Stimulated activated CD8-positive, alpha-beta memory T cell treated with anti-CD3 and anti-CD28 coated beads, Interleukin-12 subunit alpha, Interleukin-12 subunit beta, amount 100 ng/mL, for 1 hour (primary cell): ENCODE results near the gene PAX1.

Experiments used
- DNase-seq: peaks from one replicate; pipeline ENCODE4 v3.0.0-alpha.2; 2020; ENCODE audit warnings: low read depth

The PAX1 gene

DNA sequence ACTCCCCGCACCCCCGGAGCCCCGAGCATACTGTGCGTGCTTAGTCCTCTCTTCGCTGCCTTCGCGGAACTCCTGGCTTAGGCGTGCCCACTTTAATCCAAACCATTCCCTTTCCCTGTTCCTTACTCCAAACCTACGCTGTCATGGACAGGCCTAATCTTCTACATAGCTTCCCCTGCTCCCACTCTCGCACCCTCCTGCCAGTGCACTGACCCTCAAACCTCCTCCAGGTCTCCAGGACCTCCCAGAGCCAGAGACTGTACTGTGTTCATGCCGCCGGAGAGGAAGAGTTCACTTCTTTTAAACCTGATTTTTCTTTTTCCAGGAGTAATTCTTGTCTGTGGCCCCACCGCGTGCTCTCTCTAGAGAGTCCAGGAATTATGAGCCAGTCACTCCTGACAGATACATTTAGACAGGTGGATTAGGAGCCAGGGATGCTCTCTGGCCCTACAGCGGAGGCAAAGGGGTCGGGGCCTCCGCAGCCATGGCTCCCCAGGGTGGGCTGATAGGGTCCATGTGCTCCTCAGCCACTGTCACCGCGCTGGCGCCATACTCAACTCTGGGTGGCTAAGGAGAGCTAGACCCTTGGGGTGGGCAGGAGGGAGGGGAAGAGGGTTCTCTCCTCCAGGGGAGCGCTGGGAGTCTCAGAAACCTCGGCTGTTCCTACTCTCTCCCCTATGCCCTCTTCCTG, 1.6 kb upstream of the PAX1 start:
- no peak for DNase-seq

DNA sequence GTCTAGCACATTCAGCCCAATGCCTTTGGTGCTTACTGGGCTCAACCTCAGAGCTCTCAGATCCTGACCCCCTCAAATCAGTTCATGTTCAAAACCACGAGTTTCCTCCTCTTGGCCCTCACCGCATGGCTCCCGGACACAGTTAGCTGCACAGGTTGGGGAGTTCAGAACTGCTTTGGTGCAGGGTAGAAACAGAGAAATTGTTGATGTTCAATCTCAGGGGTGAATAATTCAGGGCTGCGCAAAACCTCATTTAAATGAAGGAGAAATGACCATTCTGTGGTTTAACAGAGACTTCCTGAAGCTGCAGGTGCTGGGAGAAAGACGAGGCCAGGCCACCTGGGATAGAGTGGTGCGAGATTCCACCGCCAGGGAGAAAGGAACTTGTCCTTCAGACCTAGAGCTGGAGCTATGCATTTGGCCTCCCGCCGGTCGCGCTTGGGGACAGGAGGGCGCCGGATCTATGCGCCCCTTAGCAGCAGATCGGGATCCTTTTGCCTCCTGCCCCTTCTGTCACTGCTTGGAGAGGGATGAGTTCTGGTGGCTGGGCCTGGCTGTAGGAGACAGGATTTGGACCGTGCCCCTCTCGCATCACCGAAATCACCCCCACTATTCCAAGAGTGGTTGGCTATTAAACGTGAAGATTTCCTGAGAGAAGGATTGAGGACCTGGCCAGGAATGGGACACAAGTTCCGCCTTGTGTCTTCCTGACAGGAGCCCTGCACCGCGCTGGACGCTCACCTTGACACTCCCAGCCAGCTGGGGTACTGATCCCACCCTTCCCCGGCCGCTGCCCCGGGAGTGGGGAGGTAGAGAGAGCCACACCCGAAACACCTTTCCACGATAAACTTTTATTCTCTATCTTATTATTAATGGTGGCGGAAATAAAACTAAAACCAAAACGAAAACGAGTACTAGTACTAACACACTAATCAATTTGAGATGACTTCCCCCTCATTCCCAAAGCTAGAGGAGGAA, 767 bp upstream of the PAX1 start:
- DNase-seq, result no peak

DNA sequence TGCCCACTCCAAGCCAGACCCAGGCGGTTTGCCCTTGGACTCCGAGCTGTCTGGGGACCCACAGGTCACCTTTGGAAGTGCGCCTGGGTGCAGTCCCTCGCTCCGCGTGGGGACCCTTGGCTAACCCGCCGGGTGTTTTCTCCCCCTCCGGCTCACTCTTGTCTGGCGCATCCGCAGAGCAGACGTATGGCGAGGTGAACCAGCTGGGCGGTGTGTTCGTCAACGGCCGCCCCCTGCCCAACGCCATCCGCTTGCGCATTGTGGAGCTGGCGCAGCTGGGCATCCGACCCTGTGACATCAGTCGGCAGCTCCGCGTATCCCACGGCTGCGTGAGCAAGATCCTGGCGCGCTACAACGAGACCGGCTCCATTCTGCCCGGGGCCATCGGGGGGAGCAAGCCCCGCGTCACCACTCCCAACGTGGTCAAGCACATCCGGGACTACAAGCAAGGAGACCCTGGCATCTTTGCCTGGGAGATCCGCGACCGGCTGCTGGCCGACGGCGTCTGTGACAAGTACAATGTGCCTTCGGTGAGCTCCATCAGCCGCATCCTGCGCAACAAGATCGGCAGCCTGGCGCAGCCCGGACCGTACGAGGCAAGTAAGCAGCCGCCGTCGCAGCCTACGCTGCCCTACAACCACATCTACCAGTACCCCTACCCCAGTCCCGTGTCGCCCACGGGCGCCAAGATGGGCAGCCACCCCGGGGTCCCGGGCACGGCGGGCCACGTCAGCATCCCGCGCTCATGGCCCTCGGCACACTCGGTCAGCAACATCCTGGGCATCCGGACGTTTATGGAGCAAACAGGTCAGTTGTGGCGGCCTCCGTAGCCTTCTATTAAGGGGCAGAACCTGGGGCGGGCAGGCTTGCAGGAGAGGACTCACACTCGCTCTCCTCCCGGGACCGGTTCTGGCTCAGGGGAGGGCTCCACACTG, 1.1 kb downstream of the PAX1 start:
- DNase-seq, result no peak

DNA sequence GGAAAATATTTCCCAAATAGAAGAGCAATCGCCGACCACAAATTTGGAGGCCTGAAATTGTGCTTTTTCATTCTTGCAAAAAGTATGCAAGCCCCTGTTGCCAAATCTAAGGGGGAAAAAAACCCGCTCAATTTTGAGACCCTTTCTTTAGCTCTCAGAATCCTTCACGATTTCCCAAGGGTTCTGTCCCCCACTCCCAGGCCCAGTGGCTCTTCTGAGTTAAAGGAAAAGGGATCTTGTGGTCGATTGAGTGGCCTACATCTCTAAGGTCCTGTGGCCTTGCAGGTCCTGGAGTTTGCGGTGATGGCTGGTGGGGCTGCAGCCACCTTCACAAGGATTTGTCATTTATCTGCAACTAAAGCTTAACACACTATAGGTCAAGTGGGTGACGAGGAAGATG, 1.8 kb downstream of the PAX1 start:
- DNase-seq, result no peak

DNA sequence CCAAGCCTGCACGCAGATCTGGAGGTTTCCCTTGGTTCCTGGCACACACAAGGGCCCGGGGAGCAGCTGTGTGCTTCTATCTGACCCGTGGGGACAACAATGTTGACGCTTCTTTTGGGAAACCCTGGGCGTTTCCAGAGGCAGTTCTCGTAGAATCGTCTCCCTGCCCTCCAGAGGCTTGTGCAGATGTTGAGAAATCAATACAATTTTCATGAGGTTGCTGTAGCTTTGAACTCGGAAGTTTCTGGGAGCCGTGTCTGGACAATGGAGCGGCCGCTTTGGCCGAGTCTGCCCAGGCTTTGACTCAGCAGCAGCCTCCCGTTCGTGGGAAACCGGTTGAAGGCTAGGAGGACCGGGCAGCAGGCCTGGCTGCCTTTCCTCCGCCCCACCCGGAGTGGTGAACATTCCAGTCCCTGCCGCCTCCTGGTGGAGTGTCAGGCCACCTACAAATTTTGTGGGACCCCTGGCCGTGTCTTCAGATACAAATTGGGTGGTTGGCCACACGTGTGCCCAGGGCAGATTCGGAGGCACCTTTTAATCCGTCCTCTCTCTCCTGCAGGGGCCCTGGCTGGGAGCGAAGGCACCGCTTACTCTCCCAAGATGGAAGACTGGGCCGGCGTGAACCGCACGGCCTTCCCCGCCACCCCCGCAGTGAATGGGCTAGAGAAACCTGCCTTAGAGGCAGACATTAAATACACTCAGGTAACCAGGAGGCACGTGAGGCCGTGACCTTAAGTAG, 2.7 kb downstream of the PAX1 start:
- DNase-seq, result no peak

DNA sequence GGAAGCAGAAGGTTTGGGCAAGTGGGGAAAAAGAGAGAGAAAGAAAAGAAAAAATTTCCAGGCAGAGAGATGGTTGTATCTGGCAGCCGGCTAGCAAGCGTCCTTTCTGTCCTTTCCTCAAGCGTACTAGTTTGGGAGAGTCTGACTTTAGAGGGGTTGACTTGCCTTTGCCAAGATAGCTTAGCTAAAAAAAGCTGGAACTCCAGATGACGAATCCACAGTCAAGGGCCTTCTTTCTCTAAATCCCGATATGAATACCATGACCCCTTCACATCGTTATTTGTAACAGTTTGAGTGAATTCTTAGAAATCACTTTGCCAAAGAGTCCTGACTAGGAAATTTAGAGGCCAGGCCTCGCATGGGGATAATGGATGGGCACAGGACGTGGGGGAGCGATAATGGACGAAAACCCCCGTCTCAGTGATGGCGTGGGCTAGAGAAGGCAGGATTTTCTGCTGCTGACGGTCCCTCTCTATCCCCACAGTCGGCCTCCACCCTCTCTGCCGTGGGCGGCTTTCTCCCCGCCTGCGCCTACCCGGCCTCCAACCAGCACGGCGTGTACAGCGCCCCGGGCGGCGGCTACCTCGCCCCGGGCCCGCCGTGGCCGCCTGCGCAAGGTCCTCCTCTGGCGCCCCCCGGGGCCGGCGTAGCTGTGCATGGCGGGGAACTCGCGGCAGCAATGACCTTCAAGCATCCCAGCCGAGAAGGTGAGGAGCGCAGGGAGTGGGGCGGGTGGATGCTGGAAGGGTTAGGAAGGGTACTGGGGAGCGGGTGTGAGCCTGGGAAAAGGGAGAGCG, 3.5 kb downstream of the PAX1 start:
- DNase-seq, result no peak

DNA sequence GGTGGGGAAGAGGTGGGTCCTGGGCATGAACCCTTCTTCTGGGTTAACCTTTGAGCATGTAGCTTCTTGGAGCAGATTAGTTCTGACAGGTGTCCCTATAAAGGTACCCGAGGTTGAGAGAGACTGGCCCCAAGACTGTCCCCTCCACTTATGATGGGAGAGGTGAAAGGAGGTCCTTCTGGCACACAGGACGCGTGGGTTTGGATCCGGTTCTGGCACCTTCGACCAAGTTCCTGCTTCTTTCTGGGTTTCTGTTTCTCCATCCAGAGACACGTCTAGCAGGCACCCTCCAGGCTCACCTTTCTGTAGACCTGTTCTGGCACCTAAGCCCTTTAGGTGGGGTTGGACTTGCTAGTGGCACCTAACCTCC, 4.1 kb downstream of the PAX1 start:
- no peak for DNase-seq

DNA sequence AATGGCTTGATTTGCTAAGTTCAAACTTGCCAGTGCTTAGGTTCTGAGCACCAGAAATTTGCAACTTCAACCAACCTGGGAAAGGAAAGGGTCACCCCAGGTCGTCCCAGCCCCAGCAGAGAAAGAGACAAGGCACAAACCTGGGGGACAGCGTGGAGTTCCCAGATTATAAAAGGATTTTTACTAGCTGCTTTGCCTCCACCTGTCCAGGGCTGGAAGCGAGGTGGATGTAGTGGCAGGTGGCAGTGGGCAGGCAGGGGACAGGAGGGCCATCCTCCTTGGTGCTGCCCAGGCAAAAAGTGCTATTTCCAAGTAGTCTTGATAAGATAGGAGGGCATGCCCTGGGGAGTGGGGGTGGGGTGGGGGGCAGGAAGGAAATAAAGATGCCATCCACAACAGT, 4.9 kb downstream of the PAX1 start:
- no peak for DNase-seq

DNA sequence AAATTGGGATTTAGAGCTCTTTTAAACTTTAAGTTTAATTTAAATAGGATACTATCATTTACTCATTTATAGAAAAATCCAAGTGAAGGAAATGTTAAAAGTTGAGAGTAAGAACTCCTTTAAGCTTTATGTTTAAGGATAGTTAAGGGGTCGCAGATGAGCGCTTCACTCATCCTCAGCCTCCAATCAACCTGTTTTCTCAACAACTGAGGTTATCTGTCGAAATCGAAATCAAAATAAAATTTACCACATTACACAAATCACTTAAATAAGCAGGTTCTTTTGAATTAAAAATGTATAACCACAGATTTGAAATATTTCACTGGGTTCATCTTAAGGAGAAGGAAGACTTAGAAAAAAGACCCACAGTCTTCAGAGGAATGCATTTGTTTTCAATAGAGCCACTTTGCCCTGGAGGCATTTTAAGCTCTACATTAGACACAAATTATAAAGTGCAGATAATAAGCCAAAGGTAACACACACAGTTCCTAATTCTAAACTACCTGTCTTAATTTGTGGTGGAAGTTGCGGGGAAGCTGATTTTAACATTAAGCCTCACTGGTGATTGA, 5.5 kb downstream of the PAX1 start:
- no peak for DNase-seq

DNA sequence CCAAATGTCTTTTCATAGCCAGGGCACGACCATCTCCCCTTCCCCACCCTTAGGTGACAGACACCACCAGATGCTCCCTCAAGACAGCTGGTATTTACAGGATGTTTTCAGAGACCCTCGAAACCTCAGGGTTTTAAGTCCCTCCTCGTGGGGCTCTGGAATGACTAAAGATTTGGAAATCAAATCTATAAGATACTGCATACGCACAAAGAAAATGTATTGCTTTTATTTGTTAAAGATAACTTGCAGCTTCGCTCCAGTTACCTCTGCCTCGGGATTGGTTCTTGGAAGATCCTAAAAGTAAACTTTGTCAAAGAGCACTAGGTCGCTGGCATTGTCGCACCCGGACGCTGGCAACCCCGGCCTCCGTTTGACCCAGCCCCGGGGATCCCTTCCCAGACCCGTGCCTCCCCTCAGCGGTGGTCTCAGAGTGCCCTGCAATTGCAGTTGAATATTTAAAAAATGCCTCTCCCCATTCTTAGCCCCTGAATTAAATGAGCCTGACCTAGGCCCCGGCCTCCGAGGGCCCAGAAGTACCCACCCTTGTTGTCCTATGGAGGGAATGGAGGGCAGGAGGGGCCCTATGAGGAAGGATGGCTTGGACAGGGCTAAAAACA, 7.1 kb downstream of the PAX1 start:
- no peak for DNase-seq

DNA sequence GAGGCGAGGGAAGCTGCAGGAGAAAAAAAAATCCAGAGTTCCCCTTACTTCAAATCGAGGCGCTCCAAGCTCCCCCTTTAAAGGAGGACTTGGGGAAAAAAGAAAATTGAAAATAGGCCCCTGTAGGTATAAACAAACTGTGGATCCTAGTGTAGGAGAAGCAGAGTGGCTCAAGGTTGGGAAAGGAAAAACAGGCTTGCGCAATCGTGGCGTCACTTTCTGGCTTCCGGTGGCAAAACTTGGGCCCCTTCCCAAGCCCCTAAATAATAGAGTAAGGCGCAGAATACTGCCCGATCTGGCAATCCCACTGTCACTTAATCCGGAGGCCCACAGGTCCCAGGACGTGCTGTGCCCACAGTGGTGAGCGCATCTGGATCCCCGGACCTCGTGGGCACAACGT, 8.0 kb downstream of the PAX1 start:
- no peak for DNase-seq

DNA sequence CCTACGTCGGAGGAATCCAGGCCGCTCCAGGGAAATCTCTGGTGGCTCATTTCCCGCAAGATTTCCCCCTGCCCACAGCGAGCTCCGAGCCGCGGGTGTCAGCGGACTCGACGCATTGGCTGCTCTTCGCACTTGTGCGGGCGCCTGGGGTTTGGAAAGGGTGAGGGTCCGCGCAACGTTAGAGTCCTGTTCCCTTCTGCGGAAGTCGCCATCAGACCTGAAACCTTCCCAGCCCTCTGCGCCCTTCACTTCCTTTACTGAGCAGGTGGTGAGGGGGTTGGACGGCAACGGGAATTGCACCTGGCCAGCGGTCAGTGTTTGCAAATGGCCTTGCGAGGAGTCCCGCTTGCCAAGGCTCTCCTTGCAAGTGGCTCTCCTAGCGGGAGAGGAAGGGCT, 8.4 kb downstream of the PAX1 start:
- no peak for DNase-seq

DNA sequence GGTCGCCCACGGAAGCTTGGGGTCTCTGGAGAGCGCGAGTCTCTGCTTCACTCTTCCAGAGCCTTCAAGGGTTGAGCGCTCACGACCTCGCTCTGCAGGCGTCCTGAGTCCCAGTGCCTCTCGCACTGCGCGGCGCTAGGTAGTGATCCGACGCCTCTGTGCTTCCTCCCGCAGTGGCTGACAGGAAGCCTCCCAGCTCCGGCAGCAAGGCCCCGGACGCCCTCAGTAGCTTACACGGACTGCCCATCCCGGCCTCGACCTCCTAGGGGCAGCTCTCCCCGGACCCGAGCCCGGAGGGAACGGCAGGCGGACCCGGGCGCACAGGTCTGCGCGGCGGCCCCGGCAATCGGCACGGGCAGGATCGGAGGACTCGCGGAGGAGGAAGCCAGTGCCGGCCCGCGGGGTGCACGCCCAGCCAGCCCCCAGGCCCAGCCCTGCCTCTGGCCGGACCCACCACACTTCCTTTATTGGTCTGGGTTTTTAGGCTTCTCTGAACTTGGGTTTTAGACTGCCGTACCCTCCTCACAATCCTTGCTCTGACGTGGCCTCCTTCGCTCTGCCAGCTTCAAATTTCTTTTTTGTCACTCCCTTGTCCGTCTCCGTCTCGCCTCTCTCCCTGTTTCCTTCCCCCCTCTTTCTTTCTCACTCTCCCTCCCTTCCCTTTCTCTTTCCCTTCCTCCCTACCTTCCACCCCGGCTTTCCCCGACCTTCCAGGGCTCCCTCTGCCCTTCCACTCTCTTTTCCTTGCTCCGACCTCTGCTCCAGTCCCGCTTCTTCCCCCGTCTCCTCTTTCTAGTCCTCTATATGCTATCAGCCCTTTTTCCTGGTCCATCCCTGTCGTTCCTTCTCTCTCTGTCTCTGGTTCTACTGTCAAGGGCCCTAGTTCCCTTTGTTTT, 9.1 kb downstream of the PAX1 start:
- DNase-seq, result no peak

DNA sequence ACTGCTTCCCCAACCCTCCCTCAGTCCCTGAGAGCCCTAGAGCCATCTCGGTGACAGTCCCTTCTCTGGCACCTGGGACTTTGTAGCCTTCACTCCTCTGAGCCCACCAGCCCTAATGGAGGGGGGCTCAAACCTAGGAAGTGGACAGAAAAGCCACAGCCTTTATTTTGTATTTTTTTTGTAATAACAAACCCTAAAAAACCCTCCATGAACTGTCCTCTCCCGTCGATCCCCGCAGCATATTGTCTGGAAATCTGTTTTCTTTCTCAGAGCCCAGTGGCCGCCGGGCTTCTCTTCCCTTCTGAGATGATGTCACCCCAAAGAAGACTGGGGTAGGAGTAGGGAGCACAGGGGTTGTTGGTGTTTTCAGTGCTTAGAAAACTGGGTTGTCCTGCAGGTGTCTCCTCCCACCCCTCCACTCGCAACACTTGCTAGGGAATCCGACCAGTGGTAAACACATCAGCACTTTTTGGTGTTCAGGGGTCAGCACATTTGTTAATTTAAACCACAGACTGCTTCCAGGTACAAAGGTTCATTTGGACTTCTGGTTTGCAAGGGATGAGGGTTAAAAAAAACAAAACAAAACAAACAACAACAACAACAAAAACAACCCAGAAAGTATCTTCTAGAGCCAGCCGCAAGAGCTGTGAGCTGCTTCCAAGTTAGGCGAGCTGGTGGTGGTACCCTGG, 9.9 kb downstream of the PAX1 start:
- no peak for DNase-seq

DNA sequence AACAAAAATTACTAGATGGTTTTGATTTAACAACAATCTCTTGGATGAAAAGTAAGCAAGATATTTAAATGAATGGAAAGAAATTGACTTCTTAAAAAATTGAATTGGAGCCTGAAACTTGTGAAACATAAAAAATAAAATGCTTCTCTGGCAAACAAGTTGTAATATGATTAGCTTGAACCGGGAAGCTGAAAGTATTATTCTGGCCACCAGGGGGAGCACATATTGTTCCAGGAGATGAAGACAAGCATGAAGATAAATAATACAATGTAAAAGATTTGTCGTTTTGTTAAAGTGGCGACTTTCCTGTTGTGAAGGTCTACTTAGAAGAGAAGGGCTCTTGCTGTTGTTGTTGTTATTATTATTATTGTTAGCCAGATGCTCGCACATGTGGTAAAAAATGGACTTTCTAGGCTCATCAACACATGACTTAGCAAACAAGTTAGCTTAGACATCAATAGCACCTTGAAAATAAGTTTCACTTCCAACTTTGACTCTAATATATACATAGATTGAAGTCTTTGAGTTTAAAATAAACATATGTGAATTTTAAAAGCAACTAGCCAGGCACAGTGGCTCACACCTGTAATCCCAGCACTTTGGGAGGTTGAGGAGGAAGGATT, 14.2 kb downstream of the PAX1 start:
- no peak for DNase-seq

DNA sequence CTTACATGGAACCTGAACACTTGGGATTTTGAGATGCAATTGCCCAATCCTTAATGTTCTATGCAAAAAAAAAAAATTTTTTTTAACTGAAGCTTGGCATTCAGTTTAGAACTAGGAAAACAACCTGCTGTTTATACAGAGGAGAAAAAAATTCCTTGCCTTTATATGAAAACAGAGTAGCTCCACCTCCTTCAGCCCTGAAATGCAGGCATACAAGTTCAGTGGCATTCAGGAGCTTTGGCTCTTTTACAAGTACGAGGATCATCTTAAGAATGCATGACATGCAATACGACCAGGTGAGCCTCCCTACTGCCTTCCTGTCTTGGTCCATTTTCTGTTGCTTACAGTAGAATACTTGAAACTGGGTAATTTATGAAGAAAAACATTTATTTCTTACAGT, 20.4 kb downstream of the PAX1 start:
- DNase-seq, result no peak

DNA sequence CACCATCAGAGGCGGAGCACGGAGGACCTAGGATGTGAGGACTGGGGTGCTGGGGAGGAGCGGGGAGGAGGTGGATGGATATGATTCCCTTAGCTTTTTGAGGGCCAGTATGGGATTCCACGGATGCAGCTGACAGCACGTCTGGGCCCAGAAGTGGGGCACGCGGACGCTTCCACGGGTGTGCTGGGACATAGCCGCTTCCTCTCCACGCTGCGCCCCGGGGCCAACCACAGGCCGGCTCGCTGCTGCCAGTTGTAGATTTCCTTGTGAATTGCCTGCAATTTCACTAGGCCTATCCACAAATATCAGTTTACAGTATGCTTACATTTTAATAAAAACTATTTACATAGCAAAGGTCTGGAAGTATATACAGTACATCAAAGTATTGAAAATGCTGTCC, 23.9 kb downstream of the PAX1 start:
- no peak for DNase-seq

DNA sequence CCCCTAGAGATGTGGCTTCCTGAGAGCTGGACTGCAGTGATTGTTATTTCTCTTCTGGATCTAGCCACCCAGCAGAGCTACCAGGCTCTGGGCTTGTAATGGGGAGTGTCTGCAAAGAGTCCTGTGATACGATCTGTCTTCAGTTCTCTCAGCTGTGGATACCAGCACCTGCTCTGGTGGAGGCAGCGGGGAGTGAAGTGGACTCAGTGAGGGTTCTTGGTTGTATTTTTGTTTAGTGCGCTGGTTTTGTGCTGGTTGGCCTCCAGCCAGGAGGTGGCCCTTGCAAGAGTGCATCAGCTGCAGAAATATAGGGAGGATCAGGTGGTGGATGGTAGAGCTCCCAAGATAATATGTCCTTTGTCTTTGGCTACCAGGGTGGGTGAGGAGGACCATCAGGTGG, 33.7 kb downstream of the PAX1 start:
- no peak for DNase-seq
